ENCODE measurements around the gene CAMTA1. TPM values are rescaled to one million over a fixed set of nuclear protein-coding genes. Genes with fewer than 3 reads are reported as not detected.

CAMTA1 gene
- total RNA-seq, 1 donor = 56.1 TPM

GRCh38 chr1:6911974-6912373 is 126.7 kb downstream of the CAMTA1 start:
- TF ChIP-seq CTCF (IDR thresholded peaks at IDR 0.05; ENCODE audit: insufficient read depth, low read depth, low read length) = no peak
- peak; percentile 78 for DNase-seq (ENCODE audit: low read depth)
- no peak overlapping the region for H3K4me3 ChIP-seq (ENCODE audit: low read depth, low read length)

DNA sequence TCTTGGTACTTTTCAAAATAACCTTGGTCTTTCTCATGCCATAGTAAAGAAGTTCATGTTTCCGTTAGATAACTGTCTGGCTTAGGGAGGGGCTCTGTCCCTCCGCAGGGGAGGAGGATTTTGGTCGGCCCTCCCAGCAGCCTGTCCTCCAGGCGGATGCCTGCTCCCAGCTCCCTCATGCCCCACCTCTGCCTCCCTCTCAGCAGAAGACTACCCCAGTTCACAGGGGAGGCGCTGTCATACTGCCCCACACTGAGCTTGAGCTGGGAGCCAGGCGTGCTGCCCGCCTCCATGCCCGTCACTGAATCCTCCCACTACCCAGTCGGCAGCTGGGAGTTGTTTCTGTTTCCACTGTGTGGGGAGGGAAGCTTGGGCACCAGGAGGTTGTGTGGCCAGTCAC is 127.3 kb downstream of the CAMTA1 start:
- no peak overlapping the region for H3K4me3 ChIP-seq (ENCODE audit: low read depth, low read length)
- TF ChIP-seq CTCF (IDR thresholded peaks at IDR 0.05; ENCODE audit: insufficient read depth, low read depth, low read length) = no peak
- no peak for DNase-seq (ENCODE audit: low read depth)

DNA sequence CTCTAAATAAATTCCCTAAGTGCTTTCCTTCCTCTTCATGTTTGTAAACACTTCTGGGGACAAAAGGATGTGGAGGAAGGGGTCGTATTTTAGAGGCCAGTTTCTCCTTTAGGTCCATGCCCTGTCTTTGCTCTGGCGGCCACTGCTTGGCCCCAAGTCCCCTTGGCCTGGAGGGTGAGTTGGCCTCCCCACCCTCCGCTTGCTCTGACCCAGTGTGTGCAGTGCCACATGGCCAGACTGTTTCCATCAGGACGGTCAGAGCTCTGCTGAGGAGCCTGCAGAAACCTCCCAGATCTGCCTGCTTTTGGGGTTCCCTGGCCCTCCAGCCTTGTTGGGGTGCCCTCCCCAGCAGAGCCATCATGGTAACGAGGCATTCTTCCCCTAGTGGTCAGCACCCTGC is 127.8 kb downstream of the CAMTA1 start:
- TF ChIP-seq CTCF (IDR thresholded peaks at IDR 0.05; ENCODE audit: insufficient read depth, low read depth, low read length) = no peak
- no peak overlapping the region for H3K4me3 ChIP-seq (ENCODE audit: low read depth, low read length)
- DNase-seq (ENCODE audit: low read depth) = no peak

GRCh38 chr1:6914706-6915105 is 129.5 kb downstream of the CAMTA1 start:
- DNase-seq (ENCODE audit: low read depth) = no peak
- TF ChIP-seq CTCF (IDR thresholded peaks at IDR 0.05; ENCODE audit: insufficient read depth, low read depth, low read length) = no peak

GRCh38 chr1:6915999-6916565 is 130.8 kb downstream of the CAMTA1 start:
- no peak for DNase-seq (ENCODE audit: low read depth)
- TF ChIP-seq CTCF (IDR thresholded peaks at IDR 0.05; ENCODE audit: insufficient read depth, low read depth, low read length) = no peak

More at GRCh38 chr1:6914706-6915105, 129.5 kb downstream of the CAMTA1 start:
- H3K4me3 ChIP-seq (ENCODE audit: low read depth, low read length) = no peak overlapping the region

GRCh38 chr1:6917067-6917466 is 131.8 kb downstream of the CAMTA1 start:
- no peak for TF ChIP-seq CTCF (IDR thresholded peaks at IDR 0.05; ENCODE audit: insufficient read depth, low read depth, low read length)
- DNase-seq (ENCODE audit: low read depth) = no peak
- H3K4me3 ChIP-seq (ENCODE audit: low read depth, low read length) = no peak overlapping the region

More at GRCh38 chr1:6915999-6916565, 130.8 kb downstream of the CAMTA1 start:
- no peak overlapping the region for H3K4me3 ChIP-seq (ENCODE audit: low read depth, low read length)

Measured in fibroblast of villous mesenchyme (primary cell).